B cell (primary cell): ENCODE data around the gene CNTNAP2. TPM values are rescaled to one million over a fixed set of nuclear protein-coding genes. Genes with fewer than 3 reads are reported as not detected.

Experiments
- ATAC-seq: fragments of 200-7000 bp; cut with Tn5 transposase; one replicate; pipeline ENCODE4 v1.10.0; 2021; ENCODE audit warnings: low read depth, mild to moderate bottlenecking, moderate number of reproducible peaks, moderate library complexity
- CTCF ChIA-PET: fragments of 350-600 bp; sonication (Branson Sonifier 250); formaldehyde crosslinking; loops from one replicate; lab custom pipeline; 2021; ENCODE audit warnings: antibody characterized with exemption, inconsistent platforms; lab: Charles Lee
- POLR2A ChIA-PET: fragments of 350-600 bp; sonication (Branson Sonifier 250); formaldehyde crosslinking; loops from one replicate; lab custom pipeline; 2021; ENCODE audit warnings: antibody characterized with exemption; lab: Charles Lee
- DNase-seq: peaks from one replicate; pipeline ENCODE4 v3.0.0; 2013
- H2AFZ ChIP-seq: 2 replicates; pipeline ENCODE4 v1.6.1; 2012; ENCODE audit warnings: mild to moderate bottlenecking, low read depth, low read length; ENCODE audit not compliant: insufficient read depth, poor library complexity, severe bottlenecking
- H3K27ac ChIP-seq, 2 donors: 1 replicate in 1 of 2; 2 replicates in 1 of 2; pipeline ENCODE4 v1.5.1; 2012 to 2013; ENCODE audit warnings: low read length in 2 of 2, mild to moderate bottlenecking in 2 of 2, moderate library complexity in 1 of 2
- H3K27me3 ChIP-seq, 4 experiments: fragments of 200-600 bp in 1 of 4; sonication (generic) in 1 of 4; replicated peaks in 1 of 4; 1 replicate in 2 of 4; 2 replicates in 2 of 4; pipeline versions ENCODE4 v1.6.1 to v1.7.0; 2013 to 2016; ENCODE audit warnings: low read length in 3 of 4, mild to moderate bottlenecking in 2 of 4, mixed read lengths in 1 of 4, moderate library complexity in 1 of 4; ENCODE audit not compliant: insufficient read depth in 4 of 4, control insufficient read depth in 3 of 4; ENCODE audit errors: control extremely low read depth in 1 of 4
- H3K36me3 ChIP-seq, 2 experiments: replicated peaks in 1 of 2; 1 replicate in 1 of 2; 2 replicates in 1 of 2; pipeline versions ENCODE4 v1.6.1 to v1.7.1; 2013; ENCODE audit warnings: low read length in 1 of 2; ENCODE audit not compliant: insufficient read depth in 2 of 2, control insufficient read depth in 1 of 2; ENCODE audit errors: control extremely low read depth in 1 of 2, extremely low read depth in 1 of 2
- H3K4me1 ChIP-seq, 2 donors: fragments of 200-600 bp in 1 of 2; sonication (generic) in 1 of 2; 1 replicate in 1 of 2; 2 replicates in 1 of 2; pipeline versions ENCODE4 v1.5.1 to v1.6.1; 2013 to 2017; ENCODE audit warnings: low read length in 2 of 2; ENCODE audit not compliant: control insufficient read depth in 2 of 2, insufficient read depth in 2 of 2
- H3K4me2 ChIP-seq: replicated peaks from 2 replicates; pipeline ENCODE3; 2012; ENCODE audit warnings: mild to moderate bottlenecking, low read depth, low read length; ENCODE audit not compliant: poor library complexity, severe bottlenecking
- H3K4me3 ChIP-seq, 5 experiments: fragments of 200-600 bp in 1 of 5; sonication (generic) in 1 of 5; 1 replicate in 3 of 5; 2 replicates in 2 of 5; pipeline versions ENCODE4 v1.5.1 to v1.7.0; 2011 to 2016; ENCODE audit warnings: low read length in 4 of 5, mild to moderate bottlenecking in 4 of 5, low read depth in 2 of 5, control low read depth in 1 of 5, moderate library complexity in 1 of 5; ENCODE audit not compliant: insufficient read depth in 1 of 5; ENCODE audit errors: control extremely low read depth in 1 of 5, extremely low read depth in 1 of 5
- H3K79me2 ChIP-seq: fragments of 200-600 bp; sonication (generic); one replicate; pipeline ENCODE4 v1.6.0; 2016; ENCODE audit warnings: low read length; ENCODE audit not compliant: control insufficient read depth, insufficient read depth
- H3K9ac ChIP-seq: fragments of 200-600 bp; sonication (generic); 2 replicates; pipeline ENCODE4 v1.6.1; 2017; ENCODE audit warnings: mild to moderate bottlenecking, low read length, moderate library complexity
- H3K9me3 ChIP-seq, 3 donors: one replicate each; pipeline versions ENCODE4 v1.6.1 to v1.7.1; 2013; ENCODE audit warnings: low read length in 2 of 3; ENCODE audit not compliant: control insufficient read depth in 2 of 3, insufficient read depth in 1 of 3; ENCODE audit errors: control extremely low read depth in 1 of 3
- H4K20me1 ChIP-seq: 2 replicates; pipeline ENCODE4 v1.6.0; 2012; ENCODE audit warnings: mild to moderate bottlenecking, low read length; ENCODE audit not compliant: insufficient read depth, control insufficient read depth, poor library complexity, severe bottlenecking
- H3K27ac Mint-ChIP-seq: one replicate; pipeline ENCODE4 v1.8.0; 2021; ENCODE audit warnings: mixed read lengths
- H3K27me3 Mint-ChIP-seq: one replicate; pipeline ENCODE4 v1.8.0; 2021; ENCODE audit warnings: mixed read lengths
- H3K4me1 Mint-ChIP-seq: one replicate; pipeline ENCODE4 v1.8.0; 2021; ENCODE audit warnings: mixed read lengths
- H3K4me3 Mint-ChIP-seq: one replicate; pipeline ENCODE4 v1.8.0; 2021; ENCODE audit warnings: mixed read lengths
- H3K9me3 Mint-ChIP-seq: one replicate; pipeline ENCODE4 v1.8.0; 2022; ENCODE audit warnings: mixed read lengths; ENCODE audit not compliant: insufficient read depth
- CTCF ChIP-seq: fragments of 200-600 bp; IDR thresholded peaks from one replicate; pipeline ENCODE4 v1.8.0; 2022; ENCODE audit warnings: antibody characterized with exemption, mild to moderate bottlenecking
- EZH2 ChIP-seq: IDR thresholded peaks from 2 replicates; pipeline ENCODE4 v1.6.1; 2012; ENCODE audit warnings: borderline replicate concordance, low read depth, mild to moderate bottlenecking, moderate library complexity, low read length; ENCODE audit not compliant: insufficient read depth, poor library complexity, severe bottlenecking
- WGBS: methylation state at CpG from one replicate; pipeline ENCODE4 v1.1.5; 2013; ENCODE audit warnings: missing lambda C conversion rate; ENCODE audit not compliant: insufficient coverage; 5-methylcytosine and 5-hydroxymethylcytosine counted together
- intact Hi-C: fragments of 100-400 bp; cut with micrococcal nuclease; formaldehyde crosslinking; loops from one replicate; pipeline ENCODE4 v1.10.0; 2022
- polyA plus RNA-seq: library from polyadenylated mRNA; depleted of rRNA; stranded (reverse); fragments of >200 nt; gene quantifications from 2 replicates; pipeline ENCODE4 v1.2.3, GENCODE V29; 2012
- total RNA-seq, 2 donors: library from RNA; stranded (reverse); fragments of 120-200 nt in 1 of 2; gene quantifications; 1 replicate in 1 of 2; 2 replicates in 1 of 2; pipeline versions ENCODE4 v1.2.3 to v1.2.4, GENCODE V29; 2013 to 2022

Gene CNTNAP2
- total and polyA plus RNA-seq, 2 donors (not counting 1 experiment from before 2014, with no cell fraction given): 7.4 to 16.6 TPM

DNA sequence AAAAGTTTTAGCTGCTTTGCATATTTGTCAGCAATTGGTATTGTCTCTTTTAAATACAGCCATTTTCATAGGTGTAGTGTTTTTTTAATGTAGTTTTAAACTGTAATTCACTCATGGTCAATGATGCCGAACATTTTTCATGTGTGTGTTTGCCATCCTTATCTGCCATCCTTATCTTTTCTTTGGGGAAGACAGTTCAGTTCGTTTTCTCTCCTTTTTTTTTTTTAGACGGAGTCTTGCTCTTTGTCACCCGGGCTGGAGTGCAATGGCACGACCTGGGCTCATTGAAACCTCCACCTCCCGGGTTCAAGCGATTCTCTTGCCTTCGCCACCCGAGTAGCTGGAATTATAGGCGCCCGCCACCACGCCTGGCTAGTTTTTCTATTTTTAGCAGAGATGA lies 545.3 kb downstream of the CNTNAP2 start:
- intact Hi-C loops: no loop called here
- H3K27ac ChIP-seq: no peak overlapping the region

GRCh38 chr7:146665023-146665422 lies 548.4 kb downstream of the CNTNAP2 start:
- Mint-ChIP-seq H3K27ac (no peak overlapping the region), H3K4me3 (no peak overlapping the region), H3K9me3 (peaks cover 2% of the 10 kb centered on the region), H3K4me1 (no peaks in the 10 kb centered on the region), H3K27me3 (no peaks in the 10 kb centered on the region)
- TF ChIP-seq EZH2 (no peak), CTCF (no peak)
- H3K4me3 ChIP-seq: no peak overlapping the region
- H3K4me1 ChIP-seq: no peaks in the 10 kb centered on the region
- H3K36me3 ChIP-seq: no peaks in the 10 kb centered on the region
- no peaks in the 10 kb centered on the region for H3K27me3 ChIP-seq
- ChIA-PET POLR2A (no interaction called here), CTCF (no interaction called here)
- no peak overlapping the region for H3K9ac ChIP-seq
- no peaks in the 10 kb centered on the region for H4K20me1 ChIP-seq
- intact Hi-C loops: no loop called here
- no peak overlapping the region for H2AFZ ChIP-seq
- 98% methylated on average over 5 of the region's 12 CpGs for WGBS
- H3K79me2 ChIP-seq: no peaks in the 10 kb centered on the region
- peaks cover 0 to 4% (median 0%) of the 10 kb centered on the region in 3 donors for H3K9me3 ChIP-seq
- H3K4me2 ChIP-seq: no peak overlapping the region
- no peak overlapping the region for H3K27ac ChIP-seq
- DNase-seq (no peak), ATAC-seq (no peak)

More for the DNA sequence above, 545.3 kb downstream of the CNTNAP2 start:
- H4K20me1 ChIP-seq: no peaks in the 10 kb centered on the region
- H3K4me1 ChIP-seq: no peaks in the 10 kb centered on the region
- no peak overlapping the region for H3K4me3 ChIP-seq
- DNase-seq (no peak), ATAC-seq (no peak)
- TF ChIP-seq EZH2: no peak
- WGBS: 83% methylated on average over 11 of the region's 12 CpGs
- ChIA-PET CTCF (no interaction called here), POLR2A (no interaction called here)
- H3K4me1 Mint-ChIP-seq: no peaks in the 10 kb centered on the region
- no peak overlapping the region for H3K27ac Mint-ChIP-seq
- H3K9ac ChIP-seq: no peak overlapping the region
- no peak overlapping the region for H3K4me2 ChIP-seq
- H3K4me3 Mint-ChIP-seq: no peak overlapping the region
- H3K36me3 ChIP-seq: no peaks in the 10 kb centered on the region
- H3K9me3 Mint-ChIP-seq: peaks cover 2% of the 10 kb centered on the region
- no peak overlapping the region for H2AFZ ChIP-seq
- H3K79me2 ChIP-seq: no peaks in the 10 kb centered on the region
- H3K9me3 ChIP-seq: peaks cover 0 to 7% (median 0%) of the 10 kb centered on the region in 3 donors
- no peaks in the 10 kb centered on the region for H3K27me3 ChIP-seq
- no peaks in the 10 kb centered on the region for H3K27me3 Mint-ChIP-seq
